DOHH2 (cell line): ENCODE results near the gene CYP4F12.

ENCODE experiments used
- H3F3A ChIP-seq: fragments of 200-600 bp; sonication (generic), shearing (Covaris generic); 2 replicates; pipeline ENCODE4 v1.6.0; 2016; ENCODE audit warnings: antibody characterized with exemption, mild to moderate bottlenecking; ENCODE audit not compliant: control insufficient read depth, insufficient read depth
- H3K27ac ChIP-seq: fragments of 200-600 bp; sonication (generic); 2 replicates; pipeline ENCODE4 v1.5.1; 2014; ENCODE audit warnings: low read depth, mild to moderate bottlenecking, low read length, moderate library complexity
- H3K27me3 ChIP-seq: fragments of 200-600 bp; sonication (generic); 2 replicates; pipeline ENCODE4 v1.6.1; 2014; ENCODE audit warnings: mild to moderate bottlenecking, low read length, mixed read lengths; ENCODE audit not compliant: control insufficient read depth
- H3K36me3 ChIP-seq: fragments of 200-600 bp; sonication (generic); 2 replicates; pipeline ENCODE4 v1.6.1; 2014; ENCODE audit warnings: mild to moderate bottlenecking, low read length, moderate library complexity, mixed read lengths; ENCODE audit not compliant: control insufficient read depth
- H3K4me1 ChIP-seq: fragments of 200-600 bp; sonication (generic); 2 replicates; pipeline ENCODE4 v1.6.1; 2014; ENCODE audit warnings: mild to moderate bottlenecking, low read length, mixed read lengths; ENCODE audit not compliant: control insufficient read depth
- H3K4me2 ChIP-seq: fragments of 200-600 bp; sonication (generic); 2 replicates; pipeline ENCODE4 v1.6.0; 2014; ENCODE audit warnings: mild to moderate bottlenecking, low read length, moderate library complexity
- H3K4me3 ChIP-seq: fragments of 200-600 bp; sonication (generic); 2 replicates; pipeline ENCODE4 v1.5.1; 2014; ENCODE audit warnings: mild to moderate bottlenecking, low read length, mixed read lengths
- H3K79me2 ChIP-seq: fragments of 200-600 bp; sonication (generic); 2 replicates; pipeline ENCODE4 v1.6.1; 2014; ENCODE audit warnings: mild to moderate bottlenecking, low read length, mixed read lengths; ENCODE audit not compliant: control insufficient read depth
- H3K9me2 ChIP-seq: fragments of 200-600 bp; sonication (generic); replicated peaks from 2 replicates; pipeline ENCODE4 v1.6.1; 2014; ENCODE audit warnings: mild to moderate bottlenecking, low read length, mixed read lengths; ENCODE audit not compliant: control insufficient read depth
- H3K9me3 ChIP-seq: fragments of 200-600 bp; sonication (generic); 2 replicates; pipeline ENCODE4 v1.6.1; 2014; ENCODE audit warnings: antibody characterized with exemption, low read length, mixed read lengths; ENCODE audit not compliant: control insufficient read depth, insufficient read depth
- H4K20me1 ChIP-seq: fragments of 200-600 bp; sonication (generic); 2 replicates; pipeline ENCODE4 v1.6.0; 2014; ENCODE audit warnings: low read depth, mild to moderate bottlenecking, antibody characterized with exemption, low read length, moderate library complexity; ENCODE audit not compliant: control insufficient read depth, insufficient read depth
- EZH2phosphoT487 ChIP-seq: fragments of 200-600 bp; sonication (generic); IDR thresholded peaks from 2 replicates; pipeline ENCODE4 v1.6.1; 2017; ENCODE audit warnings: borderline replicate concordance, mild to moderate bottlenecking, antibody characterized with exemption, low read length, moderate library complexity, mixed read lengths
- TF ChIP-seq, protein P1 (sequence below): fragments of 200-600 bp; sonication (generic); IDR thresholded peaks from one replicate; pipeline ENCODE4 v1.5.1; 2014; ENCODE audit warnings: antibody characterized with exemption, mild to moderate bottlenecking, low read depth, low read length; ENCODE audit not compliant: poor library complexity, severe bottlenecking

Gene CYP4F12

DNA sequence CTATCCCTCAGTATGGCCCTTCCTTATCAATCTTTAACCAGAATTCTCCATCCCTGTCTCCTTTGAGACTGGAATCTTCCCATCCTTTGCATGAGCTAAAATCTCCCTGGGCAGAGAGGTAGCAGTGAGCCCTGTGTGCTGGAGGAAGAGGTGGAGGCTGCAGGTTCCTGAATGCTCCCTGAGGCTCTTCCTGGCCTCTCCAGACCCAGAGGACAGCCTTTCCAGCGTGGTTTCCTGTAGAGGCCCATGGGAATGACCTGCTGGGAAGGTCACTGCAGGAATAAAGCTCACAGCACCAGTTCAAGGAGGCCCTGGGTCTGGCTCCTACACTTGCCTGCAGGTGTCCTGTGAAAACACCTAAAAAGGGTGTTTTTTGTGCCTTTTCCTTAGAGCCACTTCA lies 59.5 kb downstream of the CYP4F12 start:
- no peak overlapping the region for H3K4me2 ChIP-seq
- no peaks in the 10 kb centered on the region for H3K79me2 ChIP-seq
- TF ChIP-seq, protein P1, sequence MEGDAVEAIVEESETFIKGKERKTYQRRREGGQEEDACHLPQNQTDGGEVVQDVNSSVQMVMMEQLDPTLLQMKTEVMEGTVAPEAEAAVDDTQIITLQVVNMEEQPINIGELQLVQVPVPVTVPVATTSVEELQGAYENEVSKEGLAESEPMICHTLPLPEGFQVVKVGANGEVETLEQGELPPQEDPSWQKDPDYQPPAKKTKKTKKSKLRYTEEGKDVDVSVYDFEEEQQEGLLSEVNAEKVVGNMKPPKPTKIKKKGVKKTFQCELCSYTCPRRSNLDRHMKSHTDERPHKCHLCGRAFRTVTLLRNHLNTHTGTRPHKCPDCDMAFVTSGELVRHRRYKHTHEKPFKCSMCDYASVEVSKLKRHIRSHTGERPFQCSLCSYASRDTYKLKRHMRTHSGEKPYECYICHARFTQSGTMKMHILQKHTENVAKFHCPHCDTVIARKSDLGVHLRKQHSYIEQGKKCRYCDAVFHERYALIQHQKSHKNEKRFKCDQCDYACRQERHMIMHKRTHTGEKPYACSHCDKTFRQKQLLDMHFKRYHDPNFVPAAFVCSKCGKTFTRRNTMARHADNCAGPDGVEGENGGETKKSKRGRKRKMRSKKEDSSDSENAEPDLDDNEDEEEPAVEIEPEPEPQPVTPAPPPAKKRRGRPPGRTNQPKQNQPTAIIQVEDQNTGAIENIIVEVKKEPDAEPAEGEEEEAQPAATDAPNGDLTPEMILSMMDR = no peak
- TF ChIP-seq EZH2phosphoT487 = no peak
- no peak overlapping the region for H3K27ac ChIP-seq
- no peaks in the 10 kb centered on the region for H3K9me2 ChIP-seq
- H3K9me3 ChIP-seq = no peaks in the 10 kb centered on the region
- no peaks in the 10 kb centered on the region for H3K36me3 ChIP-seq
- H3K4me3 ChIP-seq = no peak overlapping the region
- no peaks in the 10 kb centered on the region for H3K27me3 ChIP-seq
- H4K20me1 ChIP-seq = no peaks in the 10 kb centered on the region
- H3K4me1 ChIP-seq = no peaks in the 10 kb centered on the region
- H3F3A ChIP-seq = no peaks in the 10 kb centered on the region

DNA sequence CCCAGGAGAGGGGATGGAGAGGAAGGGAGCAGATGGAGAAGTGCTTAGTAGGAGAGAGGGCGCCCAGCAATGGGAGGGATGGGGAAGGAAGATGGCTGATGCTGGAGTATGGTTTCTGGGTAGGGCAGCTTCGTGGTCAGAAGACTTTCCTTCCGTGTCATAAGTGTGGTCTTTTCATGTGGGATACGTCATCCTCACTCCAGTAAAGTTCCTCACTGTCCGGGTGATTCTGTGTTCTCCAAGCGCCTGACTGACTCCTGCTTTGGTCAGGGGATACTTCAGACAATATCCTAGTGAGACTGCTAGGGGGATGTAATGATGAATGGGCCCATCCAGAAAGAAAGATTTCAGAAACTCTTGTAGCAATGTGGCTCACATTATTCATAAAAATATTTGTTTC lies 61.0 kb downstream of the CYP4F12 start:
- Histone ChIP-seq H3K4me3 (no peak overlapping the region), H3K4me1 (no peaks in the 10 kb centered on the region), H3K9me2 (no peaks in the 10 kb centered on the region), H3F3A (no peaks in the 10 kb centered on the region), H3K36me3 (no peaks in the 10 kb centered on the region), H3K9me3 (no peaks in the 10 kb centered on the region), H3K4me2 (no peak overlapping the region), H3K27ac (no peak overlapping the region), H3K27me3 (no peaks in the 10 kb centered on the region; the same call in 1 of the 2 replicates), H4K20me1 (no peaks in the 10 kb centered on the region), H3K79me2 (no peaks in the 10 kb centered on the region)
- TF ChIP-seq, protein P1 = no peak
- no peak for TF ChIP-seq EZH2phosphoT487

DNA sequence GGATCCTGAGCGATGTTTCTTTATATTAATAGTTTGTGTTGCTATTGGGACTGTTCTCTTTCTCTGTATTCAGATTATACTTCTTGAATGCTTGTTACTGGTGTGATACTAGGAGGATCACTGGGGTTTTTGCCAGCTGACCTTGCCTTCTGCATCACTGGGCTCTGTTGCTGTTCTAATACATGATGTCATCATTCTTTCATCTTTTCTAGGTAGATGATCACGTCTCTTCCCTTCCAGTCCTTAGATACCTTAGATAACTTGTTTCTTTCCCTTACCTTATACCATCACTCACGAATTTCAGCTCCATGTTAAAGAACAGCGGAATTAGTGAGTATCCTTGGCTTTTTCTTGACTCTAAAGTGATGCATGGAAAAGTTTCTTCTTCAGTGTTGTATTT lies 64.8 kb downstream of the CYP4F12 start, which contains the start of gene OR10H3:
Gene OR10H3, plus strand, starts transcription at position 264 of the 400 bp plus-strand sequence. CDS start 3,408 bp downstream, outside the sequence.
- Histone ChIP-seq H4K20me1 (no peaks in the 10 kb centered on the region), H3K9me2 (no peaks in the 10 kb centered on the region), H3K4me1 (no peaks in the 10 kb centered on the region), H3K79me2 (no peaks in the 10 kb centered on the region), H3K9me3 (peaks cover 11% of the 10 kb centered on the region; the same call in 1 of the 2 replicates), H3F3A (no peaks in the 10 kb centered on the region), H3K4me2 (no peak within 1 kb of the TSS), H3K36me3 (no peaks in the 10 kb centered on the region), H3K27ac (no peak within 1 kb of the TSS), H3K4me3 (no peak within 1 kb of the TSS), H3K27me3 (no peaks in the 10 kb centered on the region; the same call in 1 of the 2 replicates)
- TF ChIP-seq, protein P1 = no peak
- TF ChIP-seq EZH2phosphoT487 = no peak

DNA sequence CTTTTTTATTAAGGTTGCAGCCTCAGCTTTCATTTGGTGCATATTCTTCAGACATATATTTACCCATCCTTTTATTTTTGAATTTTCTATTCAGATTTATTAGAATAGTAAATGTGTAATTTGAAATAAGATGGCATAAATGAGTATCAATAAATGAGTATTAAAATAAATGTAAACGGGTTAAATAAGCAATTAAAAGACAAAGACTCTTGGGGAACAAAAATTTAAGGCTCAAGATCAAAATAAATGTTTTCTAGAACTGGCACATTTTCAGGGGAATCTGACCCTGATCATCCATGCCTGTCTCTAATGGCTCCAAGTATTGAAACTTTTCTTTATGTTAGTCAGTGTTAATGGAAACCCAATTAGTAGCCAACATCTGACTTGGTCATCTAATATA lies 67.9 kb downstream of the CYP4F12 start:
- Histone ChIP-seq H3F3A (no peaks in the 10 kb centered on the region), H3K79me2 (no peaks in the 10 kb centered on the region), H3K36me3 (no peaks in the 10 kb centered on the region), H3K27ac (no peak overlapping the region), H3K4me1 (no peaks in the 10 kb centered on the region), H4K20me1 (no peaks in the 10 kb centered on the region), H3K27me3 (no peaks in the 10 kb centered on the region; the same call in 1 of the 2 replicates), H3K9me2 (no peaks in the 10 kb centered on the region), H3K4me3 (no peak overlapping the region), H3K4me2 (no peak overlapping the region), H3K9me3 (peaks cover 11% of the 10 kb centered on the region; the same call in 1 of the 2 replicates)
- no peak for TF ChIP-seq EZH2phosphoT487
- TF ChIP-seq, protein P1 = no peak
